Ascending aorta (tissue), 2 donors: Measurements from ENCODE around the gene KIF19. TPM values are rescaled to one million over a fixed set of nuclear protein-coding genes. Genes with fewer than 3 reads are reported as not detected.

Source experiments
- DNase-seq, 2 donors: peaks; one replicate each; pipeline ENCODE4 v3.0.0-alpha.2; 2019; ENCODE audit warnings: low spot score in 2 of 2
- H3K27ac ChIP-seq, 2 donors: fragments of 200-600 bp; sonication (generic); one replicate each; pipeline ENCODE4 v1.5.1; 2016 to 2017; ENCODE audit warnings: mild to moderate bottlenecking in 1 of 2
- H3K27me3 ChIP-seq: fragments of 200-600 bp; sonication (generic); one replicate; pipeline ENCODE4 v1.5.1; 2017
- H3K36me3 ChIP-seq, 2 donors: fragments of 200-600 bp; sonication (generic); one replicate each; pipeline ENCODE4 v1.5.1; 2016
- H3K4me1 ChIP-seq, 2 donors: fragments of 200-600 bp; sonication (generic); one replicate each; pipeline ENCODE4 v1.5.1; 2016 to 2017; ENCODE audit warnings: mild to moderate bottlenecking in 1 of 2
- H3K4me3 ChIP-seq, 2 donors: fragments of 200-600 bp; sonication (generic); one replicate each; pipeline ENCODE4 v1.5.1; 2016 to 2017; ENCODE audit warnings: mild to moderate bottlenecking in 1 of 2
- H3K9me3 ChIP-seq, 2 donors: fragments of 200-600 bp; sonication (generic); one replicate each; pipeline ENCODE4 v1.5.1; 2016
- intact Hi-C: fragments of 100-400 bp; cut with DNase I; formaldehyde crosslinking; loops from one replicate; pipeline ENCODE4 v1.15.1; 2023
- total RNA-seq: library from RNA; depleted of rRNA; stranded (reverse); fragments of >200 nt; gene quantifications from one replicate; pipeline ENCODE4 v1.1.0, GENCODE V29; 2016
- TF ChIP-seq, protein P1 (sequence below), 3 experiments: fragments of 200-600 bp in 2 of 3; fragments of 450-650 bp in 1 of 3; sonication (generic) in 2 of 3; IDR thresholded peaks; one replicate each; pipeline ENCODE4 v1.5.1; 2016 to 2019; ENCODE audit warnings: antibody characterized with exemption in 3 of 3, mild to moderate bottlenecking in 1 of 3, moderate library complexity in 1 of 3

The KIF19 gene
- total RNA-seq, 1 donor from 2014 or later, result 11.7 TPM

DNA sequence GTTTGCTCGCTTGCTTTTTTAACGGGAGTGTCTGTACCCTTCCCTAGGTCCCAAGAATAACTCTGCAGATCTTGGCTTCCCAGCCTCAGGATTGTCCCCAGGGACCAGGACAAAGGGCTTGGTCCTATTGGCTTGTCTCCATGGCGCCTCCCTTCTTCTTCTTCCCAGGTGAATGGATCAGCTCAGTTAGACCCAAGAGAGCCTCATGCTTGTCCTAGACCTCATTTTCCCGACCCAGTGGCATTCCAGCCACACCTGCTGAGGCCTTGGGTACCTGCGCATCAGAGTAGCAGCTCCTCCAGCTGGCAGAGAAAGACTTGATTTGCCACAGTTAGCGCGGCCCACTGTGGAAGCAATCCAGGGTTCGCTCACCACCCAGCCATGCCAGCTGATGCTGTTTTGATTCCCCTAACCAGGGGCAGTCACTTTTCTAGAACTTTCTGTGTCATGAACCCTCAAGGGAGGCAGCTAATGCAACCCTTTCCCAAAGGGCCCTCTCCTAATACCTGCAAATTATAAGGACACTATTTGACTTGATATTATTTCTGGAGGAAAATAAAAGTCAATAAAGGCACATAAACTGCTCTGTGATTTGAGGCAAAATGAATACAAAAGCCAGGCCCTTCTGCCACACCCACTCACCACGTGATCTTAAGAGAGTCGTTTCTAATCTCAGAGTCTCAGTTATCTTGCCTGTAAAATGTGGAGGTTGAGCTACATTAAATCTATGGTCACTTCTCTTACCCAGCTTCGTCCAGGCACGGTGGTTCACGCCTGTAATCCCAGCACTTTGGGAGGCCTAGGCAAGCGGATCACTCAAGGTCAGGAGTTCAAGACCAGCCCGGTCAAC lies 55.2 kb downstream of the KIF19 start:
- Histone ChIP-seq H3K36me3 (no peaks in the 10 kb centered on the region), H3K27ac (peak overlapping the region; percentile 28 to 76), H3K27me3 (no peaks in the 10 kb centered on the region), H3K9me3 (no peaks in the 10 kb centered on the region), H3K4me1 (peaks cover 12 to 16% of the 10 kb centered on the region in 2 donors), H3K4me3 (no peak overlapping the region)
- intact Hi-C loops, result no loop called here
- TF ChIP-seq, protein P1, sequence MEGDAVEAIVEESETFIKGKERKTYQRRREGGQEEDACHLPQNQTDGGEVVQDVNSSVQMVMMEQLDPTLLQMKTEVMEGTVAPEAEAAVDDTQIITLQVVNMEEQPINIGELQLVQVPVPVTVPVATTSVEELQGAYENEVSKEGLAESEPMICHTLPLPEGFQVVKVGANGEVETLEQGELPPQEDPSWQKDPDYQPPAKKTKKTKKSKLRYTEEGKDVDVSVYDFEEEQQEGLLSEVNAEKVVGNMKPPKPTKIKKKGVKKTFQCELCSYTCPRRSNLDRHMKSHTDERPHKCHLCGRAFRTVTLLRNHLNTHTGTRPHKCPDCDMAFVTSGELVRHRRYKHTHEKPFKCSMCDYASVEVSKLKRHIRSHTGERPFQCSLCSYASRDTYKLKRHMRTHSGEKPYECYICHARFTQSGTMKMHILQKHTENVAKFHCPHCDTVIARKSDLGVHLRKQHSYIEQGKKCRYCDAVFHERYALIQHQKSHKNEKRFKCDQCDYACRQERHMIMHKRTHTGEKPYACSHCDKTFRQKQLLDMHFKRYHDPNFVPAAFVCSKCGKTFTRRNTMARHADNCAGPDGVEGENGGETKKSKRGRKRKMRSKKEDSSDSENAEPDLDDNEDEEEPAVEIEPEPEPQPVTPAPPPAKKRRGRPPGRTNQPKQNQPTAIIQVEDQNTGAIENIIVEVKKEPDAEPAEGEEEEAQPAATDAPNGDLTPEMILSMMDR (IDR thresholded peaks at IDR 0.05), result no peak
- no peak for DNase-seq

DNA sequence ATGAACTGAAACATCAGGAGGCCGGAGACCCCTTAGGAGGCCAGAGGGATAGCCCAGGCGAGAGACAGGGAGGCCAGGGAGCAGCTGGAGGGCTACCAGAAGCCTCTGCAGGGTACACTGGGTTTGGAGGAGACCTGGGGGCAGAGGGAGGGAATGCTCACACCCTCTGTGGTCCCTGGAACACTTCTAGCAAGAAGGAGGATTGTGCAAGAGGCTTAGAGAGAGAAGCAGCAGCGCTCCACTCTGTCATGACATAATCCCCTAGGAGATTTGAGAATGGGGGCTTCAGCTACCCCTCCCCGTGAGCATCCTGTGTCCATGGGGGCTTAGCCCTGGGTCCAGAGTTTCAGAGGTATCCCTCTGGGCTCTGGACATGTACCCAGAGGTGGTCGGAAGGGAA lies 57.1 kb downstream of the KIF19 start:
- H3K4me1 ChIP-seq, result peaks cover 12 to 17% of the 10 kb centered on the region in 2 donors
- no peaks in the 10 kb centered on the region for H3K27me3 ChIP-seq
- no peaks in the 10 kb centered on the region for H3K9me3 ChIP-seq
- H3K36me3 ChIP-seq, result no peaks in the 10 kb centered on the region
- H3K27ac ChIP-seq, result no peak overlapping the region
- TF ChIP-seq, protein P1 (IDR thresholded peaks at IDR 0.05), result no peak
- DNase-seq, result no peak
- intact Hi-C loops, result no loop called here
- no peak overlapping the region for H3K4me3 ChIP-seq

DNA sequence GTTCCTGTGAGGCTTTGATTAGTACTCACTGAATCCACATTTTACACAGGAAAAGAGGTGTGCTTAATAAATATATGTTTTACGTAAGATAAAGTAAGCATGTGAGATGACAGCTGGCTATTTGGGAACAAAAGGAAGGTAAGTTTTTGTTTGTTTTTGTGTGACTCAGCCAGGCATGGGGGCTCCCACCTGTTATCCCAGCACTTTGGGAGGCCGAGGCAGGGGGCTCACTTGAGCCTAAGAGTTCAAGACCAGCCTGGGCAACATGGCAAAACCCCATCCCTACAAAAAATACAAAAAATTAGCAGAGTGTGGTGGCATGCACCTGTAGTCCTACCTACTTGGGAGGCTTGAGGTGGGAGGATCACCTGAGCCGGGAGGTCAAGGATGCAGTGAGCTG lies 59.2 kb downstream of the KIF19 start:
- intact Hi-C loops, result no loop called here
- no peak overlapping the region for H3K27ac ChIP-seq
- no peak overlapping the region for H3K4me3 ChIP-seq
- no peak for DNase-seq
- TF ChIP-seq, protein P1 (IDR thresholded peaks at IDR 0.05), result no peak
- no peaks in the 10 kb centered on the region for H3K27me3 ChIP-seq
- H3K4me1 ChIP-seq, result peaks cover 5 to 10% of the 10 kb centered on the region in 2 donors
- H3K36me3 ChIP-seq, result no peaks in the 10 kb centered on the region
- no peaks in the 10 kb centered on the region for H3K9me3 ChIP-seq

DNA sequence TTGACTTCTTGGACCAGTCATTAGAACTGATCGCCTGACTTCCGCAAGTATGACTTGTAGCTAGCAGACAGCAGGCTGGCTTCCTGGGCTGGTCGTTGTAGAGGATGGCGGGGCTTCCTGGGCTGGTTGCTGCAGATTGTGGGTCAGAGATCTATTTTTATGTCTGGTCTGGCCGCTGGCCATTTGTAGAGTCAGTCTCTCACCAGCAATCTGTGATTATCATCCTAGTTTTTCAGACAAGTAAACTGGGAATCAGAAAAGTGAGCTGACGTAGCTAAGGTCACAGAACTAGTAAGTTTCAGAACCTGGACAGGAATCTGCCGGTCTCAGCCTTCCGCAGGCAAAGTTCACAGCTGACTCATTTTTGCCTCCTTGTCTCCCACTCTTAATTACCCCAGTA lies 60.4 kb downstream of the KIF19 start:
- H3K4me1 ChIP-seq, result peaks cover 0 to 2% of the 10 kb centered on the region in 2 donors
- no peaks in the 10 kb centered on the region for H3K9me3 ChIP-seq
- H3K4me3 ChIP-seq, result no peak overlapping the region
- H3K36me3 ChIP-seq, result no peaks in the 10 kb centered on the region
- TF ChIP-seq, protein P1 (IDR thresholded peaks at IDR 0.05), result no peak
- no peaks in the 10 kb centered on the region for H3K27me3 ChIP-seq
- DNase-seq, result no peak
- intact Hi-C loops, result no loop called here
- H3K27ac ChIP-seq, result no peak overlapping the region

DNA sequence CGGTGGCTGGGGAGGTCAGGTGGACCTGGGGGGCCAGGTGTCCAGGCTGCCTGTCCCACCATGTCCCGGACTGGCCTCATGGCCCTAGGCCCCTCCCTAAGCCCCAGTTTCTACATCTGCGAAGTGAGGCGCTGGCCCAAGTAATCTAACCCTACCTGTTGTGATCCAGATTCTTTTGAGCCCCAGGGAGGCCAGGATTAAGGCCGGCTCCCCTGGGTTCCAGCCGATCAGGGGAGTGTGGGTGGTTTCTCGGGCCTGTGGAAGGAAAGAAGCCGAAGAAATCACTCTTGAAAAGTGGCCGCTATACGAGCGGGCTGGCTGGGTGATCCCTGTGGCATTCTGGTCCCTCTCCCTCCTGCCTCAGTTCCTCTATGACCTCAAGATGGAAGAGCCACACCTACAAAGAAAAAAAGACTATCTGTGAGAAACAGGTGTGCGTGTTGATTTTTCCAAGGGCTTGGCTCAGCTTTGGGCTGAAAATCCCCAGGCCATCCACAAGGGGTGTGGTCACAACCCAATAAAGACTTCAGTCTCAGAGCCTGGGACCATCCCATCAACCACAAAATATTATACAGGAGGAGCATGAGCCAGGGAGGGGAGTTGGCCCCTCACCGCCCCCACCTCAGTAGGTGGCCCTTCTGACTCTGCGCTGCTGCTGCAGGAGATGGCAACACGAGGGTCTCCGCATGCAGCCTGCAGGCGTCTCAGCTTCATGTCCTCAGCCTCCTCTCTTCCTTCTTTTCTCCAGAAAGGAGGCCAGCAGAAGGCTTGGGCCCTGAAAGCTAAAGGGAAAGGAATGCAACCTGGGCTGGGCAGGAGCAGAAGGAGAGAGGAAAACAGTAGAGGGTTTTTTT lies 61.6 kb downstream of the KIF19 start:
- Histone ChIP-seq H3K27me3 (no peaks in the 10 kb centered on the region), H3K9me3 (no peaks in the 10 kb centered on the region), H3K27ac (no peak overlapping the region), H3K36me3 (no peaks in the 10 kb centered on the region), H3K4me1 (peaks cover 0 to 2% of the 10 kb centered on the region in 2 donors), H3K4me3 (no peak overlapping the region)
- DNase-seq, result no peak
- intact Hi-C loops, result no loop called here
- TF ChIP-seq, protein P1 (IDR thresholded peaks at IDR 0.05), result no peak
